Choroid plexus epithelial cell (primary cell): ENCODE results near the gene GTF3C1.

Experiments
- DNase-seq: peaks from one replicate; pipeline ENCODE4 v3.0.0-alpha.2; 2010; ENCODE audit warnings: low read depth
- H3K4me3 ChIP-seq: 2 replicates; pipeline ENCODE4 v1.5.1; 2011; ENCODE audit warnings: low read depth, mild to moderate bottlenecking, control low read depth, low read length, moderate library complexity
- TF ChIP-seq, protein P1 (sequence below): conservative IDR thresholded peaks from 2 replicates; pipeline ENCODE4 v1.5.1; 2011; ENCODE audit warnings: low read depth, mild to moderate bottlenecking, control low read depth, inconsistent platforms, low read length, moderate library complexity

GTF3C1 gene

GRCh38 chr16:27564224-27564623 lies 14.5 kb upstream of the GTF3C1 start:
- TF ChIP-seq, protein P1, sequence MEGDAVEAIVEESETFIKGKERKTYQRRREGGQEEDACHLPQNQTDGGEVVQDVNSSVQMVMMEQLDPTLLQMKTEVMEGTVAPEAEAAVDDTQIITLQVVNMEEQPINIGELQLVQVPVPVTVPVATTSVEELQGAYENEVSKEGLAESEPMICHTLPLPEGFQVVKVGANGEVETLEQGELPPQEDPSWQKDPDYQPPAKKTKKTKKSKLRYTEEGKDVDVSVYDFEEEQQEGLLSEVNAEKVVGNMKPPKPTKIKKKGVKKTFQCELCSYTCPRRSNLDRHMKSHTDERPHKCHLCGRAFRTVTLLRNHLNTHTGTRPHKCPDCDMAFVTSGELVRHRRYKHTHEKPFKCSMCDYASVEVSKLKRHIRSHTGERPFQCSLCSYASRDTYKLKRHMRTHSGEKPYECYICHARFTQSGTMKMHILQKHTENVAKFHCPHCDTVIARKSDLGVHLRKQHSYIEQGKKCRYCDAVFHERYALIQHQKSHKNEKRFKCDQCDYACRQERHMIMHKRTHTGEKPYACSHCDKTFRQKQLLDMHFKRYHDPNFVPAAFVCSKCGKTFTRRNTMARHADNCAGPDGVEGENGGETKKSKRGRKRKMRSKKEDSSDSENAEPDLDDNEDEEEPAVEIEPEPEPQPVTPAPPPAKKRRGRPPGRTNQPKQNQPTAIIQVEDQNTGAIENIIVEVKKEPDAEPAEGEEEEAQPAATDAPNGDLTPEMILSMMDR = no peak
- DNase-seq = no peak
- H3K4me3 ChIP-seq = no peak overlapping the region

DNA sequence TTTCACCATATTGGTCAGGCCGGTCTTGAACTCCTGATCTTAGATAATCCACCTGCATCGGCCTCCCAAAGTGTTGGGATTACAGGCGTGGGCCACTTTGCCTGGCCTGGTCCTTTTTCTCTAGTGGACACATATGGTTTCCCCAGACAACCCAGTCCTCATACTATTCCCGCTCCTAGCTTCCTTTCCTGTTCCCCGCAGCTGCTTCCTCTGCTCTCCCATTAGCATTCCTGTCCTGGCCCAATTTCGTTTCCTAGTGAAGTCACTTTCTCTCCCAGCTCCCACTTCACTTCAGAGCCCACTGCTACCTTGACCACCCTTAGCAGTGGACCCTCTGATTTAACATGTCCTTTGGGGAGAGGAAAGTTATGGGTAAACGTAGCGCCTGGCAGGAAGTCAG lies 11.5 kb upstream of the GTF3C1 start:
- TF ChIP-seq, protein P1 = no peak
- no peak overlapping the region for H3K4me3 ChIP-seq
- DNase-seq = no peak

DNA sequence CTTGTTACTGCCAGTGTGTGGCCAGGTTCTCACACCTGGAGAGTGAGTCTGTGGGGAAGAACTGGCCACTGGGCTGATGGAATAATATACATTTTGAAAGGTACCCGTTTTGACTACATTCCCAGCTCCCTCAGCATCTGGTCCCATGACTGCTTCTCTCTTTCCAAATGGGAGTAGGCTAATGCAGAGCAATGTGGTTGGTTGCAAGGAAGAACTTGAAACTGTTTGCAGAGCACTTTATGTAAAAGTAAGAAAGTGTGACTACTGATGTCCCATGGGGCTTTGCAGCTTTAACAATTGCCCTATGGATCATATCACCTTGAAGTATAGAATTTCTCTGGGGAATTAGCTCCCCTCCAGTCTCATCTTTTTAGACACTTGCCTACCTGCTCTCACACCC lies 9.2 kb upstream of the GTF3C1 start:
- H3K4me3 ChIP-seq = no peak overlapping the region
- TF ChIP-seq, protein P1 = no peak

DNA sequence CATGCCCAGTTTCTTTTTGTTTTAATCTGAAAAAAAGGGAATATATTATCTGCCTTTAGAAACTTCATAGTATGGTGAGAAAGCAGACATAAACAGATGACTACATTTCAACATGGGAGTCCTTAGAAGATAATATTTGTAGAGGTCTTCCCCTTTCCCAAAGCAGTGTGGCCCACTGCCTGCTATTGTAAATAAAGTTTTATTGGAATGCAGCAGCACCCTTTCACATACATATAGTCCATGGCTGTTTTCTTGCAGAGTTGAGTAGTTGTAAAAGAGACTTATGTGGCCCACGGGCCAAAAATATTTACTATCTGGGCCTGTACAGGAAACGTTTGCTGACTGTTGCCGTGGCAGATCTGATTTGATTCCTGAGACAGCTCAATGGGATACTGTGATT lies 8.7 kb upstream of the GTF3C1 start:
- TF ChIP-seq, protein P1 = no peak
- no peak for DNase-seq
- H3K4me3 ChIP-seq = no peak overlapping the region

More for the DNA sequence above, 9.2 kb upstream of the GTF3C1 start:
- DNase-seq = no peak

- TF ChIP-seq, protein P1 = no peak
- DNase-seq = no peak
- no peak overlapping the region for H3K4me3 ChIP-seq
Measured at GRCh38 chr16:27556471-27556870, 6.8 kb upstream of the GTF3C1 start.

- no peak for DNase-seq
- H3K4me3 ChIP-seq = no peak overlapping the region
- TF ChIP-seq, protein P1 = no peak
Measured at GRCh38 chr16:27551036-27551435, 1.3 kb upstream of the GTF3C1 start.

DNA sequence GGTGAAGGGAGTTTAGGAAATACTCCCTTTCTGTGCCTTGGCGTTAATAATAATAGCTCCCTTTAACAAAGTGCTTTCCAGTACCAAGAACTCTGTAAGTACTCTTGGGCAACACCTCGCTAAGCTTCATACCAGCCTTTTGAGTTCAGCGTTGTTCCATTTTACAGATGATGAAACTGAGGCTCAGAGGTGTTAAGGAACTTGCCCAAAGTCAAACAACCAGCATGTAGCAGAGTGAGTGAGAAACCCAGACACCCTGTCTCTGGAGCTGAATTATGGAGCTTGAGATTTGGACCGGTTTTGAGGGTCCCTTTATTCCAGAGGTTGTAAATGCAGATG lies 838 bp upstream of the GTF3C1 start:
- DNase-seq = no peak
- H3K4me3 ChIP-seq = peak overlapping the region; percentile 97
- TF ChIP-seq, protein P1 = no peak
